Cardiac fibroblast (primary cell): Measurements from ENCODE around the gene SMIM27.
A peak's percentile ranks its signal among the peaks of the same experiment; 100 is the strongest.

Experiments used
- DNase-seq, 2 donors: peaks; one replicate each; pipeline versions ENCODE4 v3.0.0 to v3.0.0-alpha.2; 2010; ENCODE audit warnings: low read depth in 2 of 2
- H3K4me3 ChIP-seq, 2 donors: replicated peaks in 1 of 2; 1 replicate in 1 of 2; 2 replicates in 1 of 2; pipeline ENCODE4 v1.5.1; 2011; ENCODE audit warnings: low read depth in 2 of 2, low read length in 2 of 2, mild to moderate bottlenecking in 2 of 2, moderate library complexity in 1 of 2
- TF ChIP-seq, protein P1 (sequence below): IDR thresholded peaks from one replicate; pipeline ENCODE4 v1.5.1; 2011; ENCODE audit warnings: low read depth, mild to moderate bottlenecking, low read length, inconsistent platforms

SMIM27 gene

DNA sequence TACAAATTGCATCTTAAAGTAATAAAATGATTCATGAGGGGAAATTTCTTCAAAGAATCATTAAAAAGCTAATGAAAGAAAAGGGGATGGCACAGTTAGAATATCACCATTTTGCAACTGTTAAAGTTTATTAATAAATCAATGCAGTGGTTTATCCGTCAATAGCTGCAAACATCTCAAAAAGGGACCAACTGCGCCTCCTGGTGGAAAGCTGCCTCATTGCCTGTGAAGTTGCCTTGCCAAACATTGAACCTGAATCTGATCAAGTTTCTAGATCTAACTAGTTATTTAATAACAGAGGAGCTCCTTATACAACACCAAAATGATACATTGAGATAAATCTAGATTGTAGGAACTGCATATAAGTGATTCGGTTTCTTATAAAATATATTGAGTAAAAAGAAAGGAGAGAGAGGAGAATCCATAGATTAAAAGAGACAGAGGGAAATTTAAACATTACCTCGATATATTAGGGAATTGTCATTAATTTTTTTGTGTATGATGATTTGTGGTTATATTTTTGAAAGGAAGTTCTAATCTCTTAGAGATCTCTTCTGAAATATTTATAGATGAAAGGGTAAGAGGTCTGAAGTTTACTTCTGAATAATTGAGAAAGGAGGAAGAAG lies 27.7 kb downstream of the SMIM27 start:
- no peak overlapping the region for H3K4me3 ChIP-seq
- TF ChIP-seq, protein P1, sequence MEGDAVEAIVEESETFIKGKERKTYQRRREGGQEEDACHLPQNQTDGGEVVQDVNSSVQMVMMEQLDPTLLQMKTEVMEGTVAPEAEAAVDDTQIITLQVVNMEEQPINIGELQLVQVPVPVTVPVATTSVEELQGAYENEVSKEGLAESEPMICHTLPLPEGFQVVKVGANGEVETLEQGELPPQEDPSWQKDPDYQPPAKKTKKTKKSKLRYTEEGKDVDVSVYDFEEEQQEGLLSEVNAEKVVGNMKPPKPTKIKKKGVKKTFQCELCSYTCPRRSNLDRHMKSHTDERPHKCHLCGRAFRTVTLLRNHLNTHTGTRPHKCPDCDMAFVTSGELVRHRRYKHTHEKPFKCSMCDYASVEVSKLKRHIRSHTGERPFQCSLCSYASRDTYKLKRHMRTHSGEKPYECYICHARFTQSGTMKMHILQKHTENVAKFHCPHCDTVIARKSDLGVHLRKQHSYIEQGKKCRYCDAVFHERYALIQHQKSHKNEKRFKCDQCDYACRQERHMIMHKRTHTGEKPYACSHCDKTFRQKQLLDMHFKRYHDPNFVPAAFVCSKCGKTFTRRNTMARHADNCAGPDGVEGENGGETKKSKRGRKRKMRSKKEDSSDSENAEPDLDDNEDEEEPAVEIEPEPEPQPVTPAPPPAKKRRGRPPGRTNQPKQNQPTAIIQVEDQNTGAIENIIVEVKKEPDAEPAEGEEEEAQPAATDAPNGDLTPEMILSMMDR: peak; percentile 88
- DNase-seq: peak; percentile 66 to 75

DNA sequence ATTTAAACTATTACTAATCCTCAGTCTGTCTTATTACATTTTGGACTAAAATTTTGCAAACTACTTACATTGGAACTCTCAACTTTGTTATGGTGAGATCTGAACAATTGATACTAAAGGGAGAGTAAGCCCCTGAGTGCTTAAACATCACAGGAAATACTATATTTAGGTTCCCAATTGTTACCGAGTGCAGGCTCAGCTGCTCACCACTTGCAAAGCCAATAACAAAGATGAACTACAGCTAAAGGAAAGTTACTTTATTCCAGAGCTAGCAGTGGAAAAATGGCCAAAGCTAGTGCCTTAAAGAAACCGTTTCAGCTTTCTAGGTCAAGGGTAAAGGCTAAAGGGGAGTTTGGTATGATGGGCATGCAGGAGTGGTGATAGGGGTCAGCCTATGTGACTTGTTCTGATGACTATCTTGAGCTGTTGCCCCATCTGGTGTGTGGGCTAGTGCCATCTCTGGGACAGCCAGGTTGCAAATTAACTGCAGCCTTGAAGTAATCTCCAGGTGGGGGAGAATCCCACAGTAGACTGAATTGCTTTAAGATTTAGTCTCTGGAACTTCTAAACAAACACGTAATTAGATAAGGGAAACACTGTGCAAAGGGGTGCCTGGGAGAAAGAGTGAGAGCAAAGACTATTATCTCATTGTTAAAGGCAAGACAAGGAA lies 28.6 kb downstream of the SMIM27 start:
- TF ChIP-seq, protein P1: no peak
- DNase-seq: no peak
- no peak overlapping the region for H3K4me3 ChIP-seq

GRCh38 chr9:32581512-32582143 lies 29.5 kb downstream of the SMIM27 start:
- TF ChIP-seq, protein P1: peak; percentile 63
- peak; percentile 84 for DNase-seq
- H3K4me3 ChIP-seq: no peak overlapping the region

- peak in 1 of 2 donors; percentile 49 for DNase-seq
- TF ChIP-seq, protein P1: no peak
- H3K4me3 ChIP-seq: no peak overlapping the region
These were observed 32.7 kb downstream of the SMIM27 start for GRCh38 chr9:32584784-32585183.

DNA sequence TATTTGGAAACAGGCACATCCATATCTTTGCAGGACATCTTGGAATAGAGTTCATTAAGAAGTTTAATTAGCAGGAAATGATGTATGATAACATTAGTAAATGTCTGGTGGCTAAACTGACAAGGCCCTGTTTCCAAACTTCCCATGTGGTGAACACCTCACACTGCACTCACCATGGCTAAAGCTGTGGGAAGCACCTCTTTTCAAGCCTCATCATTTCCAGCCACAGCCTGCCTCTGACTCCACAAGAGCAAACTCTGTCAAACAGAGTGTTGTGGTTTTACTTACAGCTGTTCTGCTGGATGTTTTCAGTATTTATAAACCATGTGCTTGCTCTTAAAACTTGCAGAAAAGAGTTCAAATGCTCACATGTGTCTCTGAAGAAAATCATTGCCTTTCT lies 35.8 kb downstream of the SMIM27 start:
- DNase-seq: peak in 1 of 2 donors; percentile 28
- no peak overlapping the region for H3K4me3 ChIP-seq
- TF ChIP-seq, protein P1: no peak

DNA sequence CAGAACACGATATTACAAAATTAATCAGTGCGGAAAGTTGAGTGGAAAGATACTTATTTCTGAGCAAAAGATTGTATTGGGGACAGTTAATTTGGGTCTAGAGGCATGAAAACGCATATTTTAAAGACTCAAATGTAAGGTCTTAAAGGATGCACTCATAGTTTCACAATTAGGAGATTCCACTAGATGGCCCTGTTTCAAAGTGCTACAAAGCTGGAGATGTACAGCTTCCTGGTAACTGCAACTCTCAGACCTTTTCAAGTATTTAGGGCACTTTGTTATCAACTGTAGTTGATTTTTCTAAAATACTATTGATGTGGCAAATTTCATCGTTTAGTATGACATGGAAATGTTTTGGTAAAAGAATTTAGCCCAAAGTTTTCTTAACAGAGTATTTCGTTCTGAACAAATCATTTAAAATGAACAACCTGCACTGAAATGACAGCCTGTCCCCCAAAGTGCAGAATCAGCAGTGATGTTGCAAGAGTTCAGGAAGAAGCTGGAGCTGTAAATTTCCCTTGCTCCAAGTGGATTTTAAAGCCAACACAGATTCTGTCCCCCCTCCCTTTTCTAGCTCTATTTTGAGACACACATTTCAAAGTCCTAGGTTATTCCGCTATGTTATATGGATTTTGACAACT lies 37.1 kb downstream of the SMIM27 start:
- no peak overlapping the region for H3K4me3 ChIP-seq
- TF ChIP-seq, protein P1: peak; percentile 63
- peak; percentile 72 to 74 for DNase-seq
